ENCODE results near the gene PTPN12. TPM values are rescaled to one million over a fixed set of nuclear protein-coding genes. Genes with fewer than 3 reads are reported as not detected.

PTPN12 gene
- total RNA-seq, 1 donor = 87.5 TPM

DNA sequence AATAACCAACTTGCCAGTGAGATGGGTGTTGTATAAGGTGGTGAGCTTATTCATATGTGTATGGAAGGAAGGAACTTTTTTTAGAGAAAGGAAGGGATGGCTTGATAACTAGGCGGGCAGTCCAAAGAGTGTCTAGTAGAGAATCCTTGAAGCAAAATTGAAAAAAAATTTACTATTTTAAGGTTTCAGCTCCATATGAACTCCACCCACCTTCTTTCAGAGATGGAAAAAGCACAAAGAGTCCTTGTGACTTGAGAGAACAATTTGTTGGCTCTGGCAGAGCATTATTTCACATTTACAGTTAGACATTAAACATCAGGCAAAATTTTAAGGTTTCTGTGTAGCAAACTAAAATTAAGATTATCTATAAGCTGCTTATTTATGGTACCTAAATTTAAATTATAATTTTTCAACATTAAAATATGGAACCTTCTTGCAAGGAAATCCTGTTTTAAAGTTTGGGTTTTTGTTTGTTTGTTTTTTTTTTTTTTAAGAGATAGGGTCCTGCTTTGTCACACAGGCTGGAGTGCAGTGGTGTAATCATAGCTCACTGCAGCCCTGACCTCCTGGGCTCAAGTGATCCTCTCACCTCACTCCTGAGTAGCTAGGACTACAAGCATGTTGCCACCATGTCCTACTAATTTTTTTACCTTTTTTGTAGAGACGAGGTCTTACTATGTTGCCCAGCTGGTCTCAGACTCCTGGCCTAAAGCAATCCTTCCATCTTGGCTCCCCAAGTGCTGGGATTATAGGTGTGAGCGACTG, 12.2 kb downstream of the PTPN12 start:
- H3K27me3 ChIP-seq (ENCODE audit: insufficient read depth, low read length) = no peaks in the 10 kb centered on the region
- peaks cover 28% of the 10 kb centered on the region for H3K4me1 ChIP-seq (ENCODE audit: insufficient read depth, low read length)
- no peak overlapping the region for H3K4me3 ChIP-seq (ENCODE audit: low read length)
- no peaks in the 10 kb centered on the region for H3K9me3 ChIP-seq (ENCODE audit: low read depth, low read length)

DNA sequence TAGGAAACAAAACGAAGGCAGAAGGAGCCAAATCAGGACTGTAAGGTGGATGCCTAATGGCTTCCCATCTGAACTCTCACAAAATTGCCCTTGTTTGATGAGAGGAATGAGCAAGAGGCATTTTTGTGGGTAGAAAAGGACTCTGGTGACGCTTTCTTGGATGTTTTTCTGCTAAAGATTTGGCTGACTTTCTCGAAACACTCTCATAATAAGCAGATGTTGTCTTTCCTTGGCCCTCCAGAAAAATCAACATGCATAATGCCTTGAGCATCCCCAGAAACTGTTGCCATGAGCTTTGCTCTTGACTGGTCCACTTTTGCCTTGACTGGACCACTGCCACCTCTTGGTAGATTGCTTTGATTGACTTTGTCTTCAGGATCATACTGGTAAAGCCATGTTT, 13.5 kb downstream of the PTPN12 start:
- no peaks in the 10 kb centered on the region for H3K9me3 ChIP-seq (ENCODE audit: low read depth, low read length)
- H3K4me1 ChIP-seq (ENCODE audit: insufficient read depth, low read length) = peaks cover 28% of the 10 kb centered on the region
- H3K4me3 ChIP-seq (ENCODE audit: low read length) = no peak overlapping the region
- H3K27me3 ChIP-seq (ENCODE audit: insufficient read depth, low read length) = no peaks in the 10 kb centered on the region

DNA sequence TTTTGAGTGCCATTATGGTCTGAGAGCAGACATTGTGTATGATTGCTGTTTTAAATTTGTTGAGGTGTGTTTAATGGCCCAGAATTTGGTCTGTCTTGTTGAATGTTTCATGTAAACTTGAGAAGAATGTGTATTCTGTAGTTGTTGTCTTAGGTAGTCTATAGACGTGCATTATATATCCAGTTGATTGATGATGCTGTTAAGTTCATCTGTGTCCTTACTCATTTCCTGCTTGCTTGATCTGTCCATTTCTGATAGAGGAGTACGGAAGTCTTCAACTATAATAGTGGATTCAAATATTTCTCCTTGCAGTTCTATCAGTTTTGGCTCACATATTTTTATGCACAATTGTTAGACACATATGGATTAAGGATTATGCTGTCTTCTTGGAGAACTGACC, 16.0 kb downstream of the PTPN12 start:
- H3K4me1 ChIP-seq (ENCODE audit: insufficient read depth, low read length) = peaks cover 26% of the 10 kb centered on the region
- H3K4me3 ChIP-seq (ENCODE audit: low read length) = no peak overlapping the region
- H3K9me3 ChIP-seq (ENCODE audit: low read depth, low read length) = no peaks in the 10 kb centered on the region

GRCh38 chr7:77558284-77558967, 21.3 kb downstream of the PTPN12 start:
- H3K4me3 ChIP-seq (ENCODE audit: low read length) = no peak overlapping the region
- no peaks in the 10 kb centered on the region for H3K9me3 ChIP-seq (ENCODE audit: low read depth, low read length)
- no peaks in the 10 kb centered on the region for H3K27me3 ChIP-seq (ENCODE audit: insufficient read depth, low read length)
- H3K4me1 ChIP-seq (ENCODE audit: insufficient read depth, low read length) = peaks cover 30% of the 10 kb centered on the region

More for the DNA sequence above, 16.0 kb downstream of the PTPN12 start:
- H3K27me3 ChIP-seq (ENCODE audit: insufficient read depth, low read length) = no peaks in the 10 kb centered on the region

GRCh38 chr7:77561352-77561751, 24.3 kb downstream of the PTPN12 start:
- Histone ChIP-seq H3K9me3 (ENCODE audit: low read depth, low read length) (no peaks in the 10 kb centered on the region), H3K4me3 (ENCODE audit: low read length) (no peak overlapping the region), H3K4me1 (ENCODE audit: insufficient read depth, low read length) (peaks cover 32% of the 10 kb centered on the region), H3K27me3 (ENCODE audit: insufficient read depth, low read length) (no peaks in the 10 kb centered on the region)

- no peak overlapping the region for H3K4me3 ChIP-seq (ENCODE audit: low read length)
- peaks cover 31% of the 10 kb centered on the region for H3K4me1 ChIP-seq (ENCODE audit: insufficient read depth, low read length)
- no peaks in the 10 kb centered on the region for H3K9me3 ChIP-seq (ENCODE audit: low read depth, low read length)
- H3K27me3 ChIP-seq (ENCODE audit: insufficient read depth, low read length) = no peaks in the 10 kb centered on the region
These were observed 26.2 kb downstream of the PTPN12 start for GRCh38 chr7:77563275-77563674.

DNA sequence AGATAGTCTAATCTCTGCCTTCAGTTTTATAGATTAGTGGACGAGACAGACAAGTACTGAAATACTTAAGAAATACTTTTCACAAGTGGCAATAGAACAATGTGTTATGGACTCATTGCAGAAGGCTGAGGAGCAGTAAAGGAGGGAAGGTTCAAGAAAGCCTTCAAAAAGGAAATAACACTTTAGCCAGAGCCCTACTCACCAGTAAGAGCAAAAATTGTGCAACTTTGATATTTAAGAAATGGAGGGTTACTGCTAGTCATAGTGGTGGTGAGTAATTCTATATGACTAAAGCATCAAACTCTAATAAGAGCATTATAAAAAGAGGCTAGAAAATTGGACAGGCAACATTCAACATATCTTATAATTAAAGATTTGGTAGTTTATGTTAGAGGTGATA, 28.8 kb downstream of the PTPN12 start:
- Histone ChIP-seq H3K9me3 (ENCODE audit: low read depth, low read length) (no peaks in the 10 kb centered on the region), H3K27me3 (ENCODE audit: insufficient read depth, low read length) (no peaks in the 10 kb centered on the region), H3K4me3 (ENCODE audit: low read length) (no peak overlapping the region), H3K4me1 (ENCODE audit: insufficient read depth, low read length) (peaks cover 30% of the 10 kb centered on the region)

DNA sequence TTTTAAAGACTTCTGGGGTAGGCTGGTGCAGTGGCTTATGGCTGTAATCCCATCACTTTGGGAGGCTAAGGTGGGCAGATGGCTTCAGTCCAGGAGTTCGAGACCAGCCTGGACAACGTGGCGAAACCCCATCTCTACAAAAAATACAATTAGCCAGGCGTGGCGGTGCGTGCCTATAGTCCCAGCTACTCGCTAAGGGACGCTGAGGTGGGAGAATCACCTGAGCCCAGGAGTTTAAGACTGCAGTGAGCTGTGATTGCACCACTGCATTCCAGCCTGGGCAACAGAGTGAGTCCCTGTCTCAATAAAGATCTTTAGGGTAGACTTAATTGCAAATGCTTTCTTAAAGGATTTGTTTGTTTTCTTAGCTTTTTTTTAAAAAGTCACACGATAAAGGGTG, 29.3 kb downstream of the PTPN12 start:
- peaks cover 25% of the 10 kb centered on the region for H3K4me1 ChIP-seq (ENCODE audit: insufficient read depth, low read length)
- H3K27me3 ChIP-seq (ENCODE audit: insufficient read depth, low read length) = no peaks in the 10 kb centered on the region
- no peak overlapping the region for H3K4me3 ChIP-seq (ENCODE audit: low read length)
- no peaks in the 10 kb centered on the region for H3K9me3 ChIP-seq (ENCODE audit: low read depth, low read length)

- H3K4me3 ChIP-seq (ENCODE audit: low read length) = no peak overlapping the region
- H3K27me3 ChIP-seq (ENCODE audit: insufficient read depth, low read length) = no peaks in the 10 kb centered on the region
- H3K4me1 ChIP-seq (ENCODE audit: insufficient read depth, low read length) = peaks cover 28% of the 10 kb centered on the region
- no peaks in the 10 kb centered on the region for H3K9me3 ChIP-seq (ENCODE audit: low read depth, low read length)
These were observed 32.6 kb downstream of the PTPN12 start for GRCh38 chr7:77569514-77570232.

- H3K4me1 ChIP-seq (ENCODE audit: insufficient read depth, low read length) = peaks cover 24% of the 10 kb centered on the region
- H3K27me3 ChIP-seq (ENCODE audit: insufficient read depth, low read length) = no peaks in the 10 kb centered on the region
- H3K4me3 ChIP-seq (ENCODE audit: low read length) = no peak overlapping the region
- H3K9me3 ChIP-seq (ENCODE audit: low read depth, low read length) = no peaks in the 10 kb centered on the region
These were observed 33.4 kb downstream of the PTPN12 start for GRCh38 chr7:77570330-77571011.

DNA sequence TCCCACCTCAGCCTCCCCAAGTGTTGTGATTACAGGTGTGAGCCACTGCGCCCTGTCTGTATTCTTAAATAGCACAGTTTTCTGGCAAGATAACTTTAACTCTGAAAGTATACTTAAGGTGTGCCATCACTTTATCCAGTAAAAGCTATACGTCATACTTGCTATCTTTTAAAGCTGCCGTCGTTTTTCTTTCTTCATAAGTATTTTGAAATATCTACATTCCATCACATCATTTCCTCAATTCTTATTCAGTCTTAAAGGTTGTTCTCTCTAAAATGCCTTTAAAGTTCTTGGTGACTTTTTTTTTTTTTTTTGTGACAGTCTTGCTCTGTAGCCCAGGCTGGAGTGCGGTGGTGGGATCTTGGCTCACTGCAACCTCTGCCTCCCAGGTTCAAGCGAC, 34.7 kb downstream of the PTPN12 start:
- no peaks in the 10 kb centered on the region for H3K9me3 ChIP-seq (ENCODE audit: low read depth, low read length)
- H3K27me3 ChIP-seq (ENCODE audit: insufficient read depth, low read length) = no peaks in the 10 kb centered on the region
- H3K4me1 ChIP-seq (ENCODE audit: insufficient read depth, low read length) = peaks cover 16% of the 10 kb centered on the region
- no peak overlapping the region for H3K4me3 ChIP-seq (ENCODE audit: low read length)

DNA sequence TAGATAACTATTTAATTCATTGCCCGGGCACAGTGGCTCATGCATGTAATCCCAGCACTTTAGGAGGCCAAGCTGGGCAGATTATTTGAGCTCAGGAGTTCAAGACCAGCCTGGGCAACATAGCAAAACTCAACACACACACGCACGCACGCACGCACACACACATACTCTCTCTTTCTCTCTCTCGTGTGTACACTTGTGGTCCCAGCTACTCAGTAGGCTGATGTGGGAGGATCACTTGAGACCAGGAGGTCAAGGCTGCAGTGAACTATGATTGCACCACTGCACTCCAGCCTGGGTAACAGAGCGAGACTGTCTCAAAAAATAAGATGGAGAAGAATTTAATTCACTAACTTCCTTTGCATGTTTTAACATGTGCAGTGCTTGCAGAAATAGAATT, 38.1 kb downstream of the PTPN12 start:
- H3K4me3 ChIP-seq (ENCODE audit: low read length) = no peak overlapping the region
- H3K4me1 ChIP-seq (ENCODE audit: insufficient read depth, low read length) = peaks cover 12% of the 10 kb centered on the region
- no peaks in the 10 kb centered on the region for H3K9me3 ChIP-seq (ENCODE audit: low read depth, low read length)
- no peaks in the 10 kb centered on the region for H3K27me3 ChIP-seq (ENCODE audit: insufficient read depth, low read length)

DNA sequence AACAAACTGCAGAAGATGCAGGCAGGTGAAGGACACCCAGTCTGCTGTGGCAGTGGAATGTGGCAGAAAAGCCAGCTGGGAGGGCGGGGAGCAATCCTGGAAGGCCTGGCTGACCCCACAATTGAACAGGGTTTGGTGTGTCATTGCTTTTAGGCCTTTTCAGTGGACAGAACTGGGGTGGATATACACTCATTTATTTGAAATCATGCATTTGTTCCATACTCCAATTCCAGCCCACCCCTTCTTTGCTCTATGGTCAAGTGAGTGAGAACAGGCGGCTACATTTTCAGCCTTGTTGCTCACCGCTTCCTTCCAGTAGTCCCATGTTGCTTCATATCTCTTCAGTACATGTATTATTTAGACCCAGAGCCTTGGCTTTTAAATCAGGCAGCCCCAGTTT, 39.8 kb downstream of the PTPN12 start:
- Histone ChIP-seq H3K4me3 (ENCODE audit: low read length) (no peak overlapping the region), H3K4me1 (ENCODE audit: insufficient read depth, low read length) (peaks cover 8% of the 10 kb centered on the region), H3K9me3 (ENCODE audit: low read depth, low read length) (no peaks in the 10 kb centered on the region), H3K27me3 (ENCODE audit: insufficient read depth, low read length) (no peaks in the 10 kb centered on the region)

DNA sequence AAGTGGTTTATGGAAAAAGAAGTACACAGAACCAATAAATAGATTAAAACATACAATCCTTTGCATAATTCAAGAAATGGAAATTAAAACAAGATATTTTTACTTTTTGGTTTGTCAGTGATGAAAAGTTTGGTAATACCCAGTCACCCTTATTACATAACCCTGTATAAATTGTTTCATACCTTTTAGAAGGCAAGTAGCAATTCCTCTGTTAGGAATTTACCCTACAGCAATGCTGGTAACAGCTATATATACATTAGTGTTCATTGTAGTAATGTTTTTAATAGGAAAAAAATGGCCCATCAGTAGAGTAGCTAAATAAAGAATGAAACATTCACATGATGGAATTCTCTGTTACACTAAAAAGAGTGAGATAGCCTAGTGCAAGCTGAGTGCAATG, 42.7 kb downstream of the PTPN12 start:
- no peaks in the 10 kb centered on the region for H3K27me3 ChIP-seq (ENCODE audit: insufficient read depth, low read length)
- no peak overlapping the region for H3K4me3 ChIP-seq (ENCODE audit: low read length)
- H3K4me1 ChIP-seq (ENCODE audit: insufficient read depth, low read length) = peaks cover 3% of the 10 kb centered on the region
- H3K9me3 ChIP-seq (ENCODE audit: low read depth, low read length) = no peaks in the 10 kb centered on the region
